Uterus (tissue), 2 donors: ENCODE results near the gene SPOCK1.

ENCODE experiments used
- POLR2A ChIP-seq, 2 donors: fragments of 450-650 bp; IDR thresholded peaks; one replicate each; pipeline ENCODE4 v1.6.1; 2016; ENCODE audit warnings: antibody characterized with exemption in 2 of 2, mild to moderate bottlenecking in 1 of 2, moderate library complexity in 1 of 2
- TF ChIP-seq, protein P1 (sequence below), 4 experiments: fragments of 200-600 bp in 2 of 4; fragments of 450-650 bp in 2 of 4; sonication (generic) in 2 of 4; IDR thresholded peaks; one replicate each; pipeline ENCODE4 v1.5.1; 2016 to 2019; ENCODE audit warnings: antibody characterized with exemption in 4 of 4, mild to moderate bottlenecking in 2 of 4, moderate library complexity in 1 of 4

DNA sequence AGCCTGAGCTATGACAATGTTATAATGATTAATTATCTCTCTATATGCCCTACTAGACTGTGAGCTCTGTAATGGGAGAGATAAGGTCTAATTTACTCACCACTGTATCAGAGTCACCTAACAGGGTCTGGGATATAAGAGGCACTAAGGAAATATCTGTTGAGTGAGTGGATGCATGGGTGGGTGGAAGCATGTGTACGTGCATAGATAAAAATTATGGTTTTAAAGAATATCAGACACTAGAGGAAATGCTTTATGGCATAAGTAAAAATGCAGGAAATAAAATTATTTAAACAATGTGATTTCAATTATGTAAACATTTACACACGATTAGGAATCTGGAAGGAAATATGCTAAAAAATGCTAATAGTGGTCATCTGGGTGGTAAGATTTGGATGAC lies 137.8 kb downstream of the SPOCK1 start:
- TF ChIP-seq, protein P1, sequence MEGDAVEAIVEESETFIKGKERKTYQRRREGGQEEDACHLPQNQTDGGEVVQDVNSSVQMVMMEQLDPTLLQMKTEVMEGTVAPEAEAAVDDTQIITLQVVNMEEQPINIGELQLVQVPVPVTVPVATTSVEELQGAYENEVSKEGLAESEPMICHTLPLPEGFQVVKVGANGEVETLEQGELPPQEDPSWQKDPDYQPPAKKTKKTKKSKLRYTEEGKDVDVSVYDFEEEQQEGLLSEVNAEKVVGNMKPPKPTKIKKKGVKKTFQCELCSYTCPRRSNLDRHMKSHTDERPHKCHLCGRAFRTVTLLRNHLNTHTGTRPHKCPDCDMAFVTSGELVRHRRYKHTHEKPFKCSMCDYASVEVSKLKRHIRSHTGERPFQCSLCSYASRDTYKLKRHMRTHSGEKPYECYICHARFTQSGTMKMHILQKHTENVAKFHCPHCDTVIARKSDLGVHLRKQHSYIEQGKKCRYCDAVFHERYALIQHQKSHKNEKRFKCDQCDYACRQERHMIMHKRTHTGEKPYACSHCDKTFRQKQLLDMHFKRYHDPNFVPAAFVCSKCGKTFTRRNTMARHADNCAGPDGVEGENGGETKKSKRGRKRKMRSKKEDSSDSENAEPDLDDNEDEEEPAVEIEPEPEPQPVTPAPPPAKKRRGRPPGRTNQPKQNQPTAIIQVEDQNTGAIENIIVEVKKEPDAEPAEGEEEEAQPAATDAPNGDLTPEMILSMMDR (IDR thresholded peaks at IDR 0.05): no peak
- TF ChIP-seq POLR2A (IDR thresholded peaks at IDR 0.05): no peak
